ENCODE data around the gene RTTN.

GRCh38 chr18:70165936-70166335 is 39.6 kb downstream of the RTTN start:
- TF ChIP-seq CTCF (IDR thresholded peaks at IDR 0.05; ENCODE audit: borderline replicate concordance, extremely low read depth, low read length, poor library complexity, severe bottlenecking) (no peak), EZH2 (IDR thresholded peaks at IDR 0.05; ENCODE audit: borderline replicate concordance, low read depth, low read length, severe bottlenecking) (no peak)
